GM03348 (cell line): Measurements from ENCODE around the gene IRAK2.

ENCODE experiments used
- DNase-seq: peaks from one replicate; pipeline ENCODE4 v3.0.0; 2012; ENCODE audit warnings: low spot score

Gene IRAK2

DNA sequence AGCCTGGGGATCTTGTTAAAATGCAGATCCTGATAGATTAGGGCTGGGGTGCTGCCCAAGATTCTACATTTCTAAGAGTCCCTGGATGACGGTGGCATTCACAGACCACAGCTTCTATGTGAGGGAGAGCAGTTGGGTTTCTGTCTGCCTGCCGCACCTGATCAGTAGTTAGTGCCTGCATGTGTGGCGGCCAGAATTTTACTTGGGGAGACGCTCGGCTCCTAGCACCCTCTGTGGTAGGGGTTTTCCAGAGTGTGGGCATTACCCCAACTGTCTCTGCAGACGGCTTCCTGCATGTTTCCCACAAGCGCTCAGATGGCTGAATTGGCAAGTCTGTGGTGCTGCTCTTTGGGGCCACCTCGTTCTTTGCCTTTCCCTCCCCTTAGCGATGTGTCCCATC, 119.8 kb downstream of the IRAK2 start:
- DNase-seq, result no peak

GRCh38 chr3:10285272-10286132, 120.8 kb downstream of the IRAK2 start:
- DNase-seq, result no peak

DNA sequence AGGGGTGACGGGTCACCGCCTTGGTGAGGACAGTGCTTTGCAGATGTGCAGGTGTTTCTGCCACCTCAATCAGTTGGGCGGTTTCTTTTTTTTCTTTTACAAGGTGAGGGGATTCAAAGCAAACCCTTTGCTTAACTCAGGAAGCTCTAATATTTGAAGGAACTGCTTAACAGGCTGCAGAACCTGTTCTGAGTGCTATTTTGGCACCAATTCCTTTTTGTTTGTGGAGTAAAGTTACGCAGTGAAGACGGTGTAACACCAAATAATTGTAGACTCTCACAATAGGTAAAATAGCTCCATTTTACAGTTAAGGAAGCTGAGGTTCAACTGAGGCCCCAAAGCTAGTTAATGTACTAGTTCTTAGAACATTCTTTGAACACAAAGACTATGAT, 121.4 kb downstream of the IRAK2 start:
- no peak for DNase-seq

DNA sequence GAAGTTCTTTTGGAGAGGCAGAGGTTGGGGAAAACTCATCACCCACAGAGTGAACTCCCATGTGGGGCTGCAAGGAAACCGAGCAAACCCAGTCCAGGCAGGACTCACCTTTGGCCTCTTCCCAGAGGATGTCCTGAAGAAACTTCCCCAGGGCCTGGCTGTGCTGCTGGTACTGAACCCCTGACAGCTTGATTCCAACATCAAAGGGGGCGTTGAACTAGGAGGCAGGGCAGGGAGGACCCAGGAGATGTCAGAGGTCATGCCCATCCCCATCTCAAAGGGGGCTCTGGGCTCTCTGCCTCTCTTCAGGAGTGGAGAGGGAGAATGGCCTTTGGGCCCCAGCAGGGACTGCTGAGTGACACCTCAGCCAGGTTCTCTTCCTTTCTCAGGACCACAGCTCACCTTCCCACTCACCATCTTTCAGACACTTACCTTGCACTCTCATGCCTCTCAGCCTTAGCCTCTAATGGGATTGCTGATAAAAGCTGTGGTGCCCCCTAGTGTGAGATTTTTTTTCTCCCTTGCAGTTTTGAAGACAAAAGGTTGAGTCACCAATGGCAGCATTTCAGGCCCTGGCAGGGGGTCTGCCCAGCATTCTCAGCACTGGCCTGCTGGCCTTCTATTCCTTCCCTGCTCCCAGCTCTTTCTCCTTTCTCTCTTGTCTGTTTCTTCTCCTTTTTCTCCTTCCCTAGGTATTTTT, 122.0 kb downstream of the IRAK2 start:
- DNase-seq, result peak; percentile 73

- DNase-seq, result no peak
Measured at GRCh38 chr3:10287936-10288574, 123.3 kb downstream of the IRAK2 start.

- DNase-seq, result no peak
Measured at GRCh38 chr3:10288575-10288960, 123.8 kb downstream of the IRAK2 start.

DNA sequence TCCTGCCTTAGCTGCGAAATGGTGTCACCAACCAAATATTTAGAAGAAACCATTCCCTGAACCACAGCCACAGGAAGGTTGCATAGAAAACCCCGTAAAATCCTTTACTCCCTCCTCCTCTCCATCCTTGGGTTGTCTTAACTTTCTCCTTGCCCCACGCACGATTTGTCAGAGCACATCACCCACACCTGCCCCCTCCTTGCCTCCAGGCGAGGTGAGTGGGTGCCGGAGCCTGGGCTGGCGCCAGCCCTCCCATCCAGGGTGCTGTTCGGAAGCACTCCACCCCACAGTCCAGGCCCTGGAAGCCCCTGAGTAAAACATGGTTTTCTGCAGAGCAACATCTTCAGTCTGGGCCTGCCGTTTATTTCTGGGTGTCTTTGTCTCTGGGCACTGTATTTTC, 124.4 kb downstream of the IRAK2 start:
- DNase-seq, result no peak

DNA sequence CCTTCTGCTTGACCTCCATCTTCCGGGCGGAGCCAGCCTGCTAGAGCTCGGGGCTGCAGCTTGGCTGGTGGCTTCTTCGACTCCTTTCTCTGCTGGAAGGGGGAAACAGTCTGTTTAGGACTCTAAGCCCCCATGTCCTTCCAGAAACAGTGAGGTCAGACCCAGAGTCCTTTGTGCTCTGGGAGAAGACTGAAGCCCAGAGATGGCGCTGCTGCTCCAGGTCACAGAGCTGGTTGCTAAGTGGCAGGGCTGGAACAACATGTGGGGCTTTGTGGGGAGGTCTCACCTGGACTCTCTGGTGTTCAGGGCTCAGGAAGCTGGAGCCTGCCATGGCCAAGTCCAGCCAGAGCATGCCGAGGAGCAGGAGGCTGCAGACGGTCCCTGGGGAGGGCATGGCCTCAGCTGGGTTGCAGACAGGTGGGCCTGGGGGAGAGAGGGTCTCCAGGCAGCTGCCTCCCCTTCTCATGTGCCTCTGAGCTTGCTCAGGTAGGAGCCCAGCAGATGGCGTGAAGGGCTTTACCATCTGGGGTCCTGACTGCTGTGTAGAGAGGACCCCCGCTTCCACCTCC, 125.2 kb downstream of the IRAK2 start:
- DNase-seq, result no peak

GRCh38 chr3:10290481-10291176, 125.9 kb downstream of the IRAK2 start:
- no peak for DNase-seq

GRCh38 chr3:10291641-10292040, 126.9 kb downstream of the IRAK2 start:
- no peak for DNase-seq

- no peak for DNase-seq
Measured at GRCh38 chr3:10292505-10293419, 128.0 kb downstream of the IRAK2 start, which contains the start of gene GHRL. Gene GHRL, minus strand, starts transcription at chr3:10292947. Its CDS starts 2,767 bp downstream, at chr3:10290180.
